ENCODE results near the gene LMF1. TPM values are rescaled to one million over a fixed set of nuclear protein-coding genes. Genes with fewer than 3 reads are reported as not detected.

Gene LMF1
- total RNA-seq, 1 donor from 2014 or later: 26.0 TPM

DNA sequence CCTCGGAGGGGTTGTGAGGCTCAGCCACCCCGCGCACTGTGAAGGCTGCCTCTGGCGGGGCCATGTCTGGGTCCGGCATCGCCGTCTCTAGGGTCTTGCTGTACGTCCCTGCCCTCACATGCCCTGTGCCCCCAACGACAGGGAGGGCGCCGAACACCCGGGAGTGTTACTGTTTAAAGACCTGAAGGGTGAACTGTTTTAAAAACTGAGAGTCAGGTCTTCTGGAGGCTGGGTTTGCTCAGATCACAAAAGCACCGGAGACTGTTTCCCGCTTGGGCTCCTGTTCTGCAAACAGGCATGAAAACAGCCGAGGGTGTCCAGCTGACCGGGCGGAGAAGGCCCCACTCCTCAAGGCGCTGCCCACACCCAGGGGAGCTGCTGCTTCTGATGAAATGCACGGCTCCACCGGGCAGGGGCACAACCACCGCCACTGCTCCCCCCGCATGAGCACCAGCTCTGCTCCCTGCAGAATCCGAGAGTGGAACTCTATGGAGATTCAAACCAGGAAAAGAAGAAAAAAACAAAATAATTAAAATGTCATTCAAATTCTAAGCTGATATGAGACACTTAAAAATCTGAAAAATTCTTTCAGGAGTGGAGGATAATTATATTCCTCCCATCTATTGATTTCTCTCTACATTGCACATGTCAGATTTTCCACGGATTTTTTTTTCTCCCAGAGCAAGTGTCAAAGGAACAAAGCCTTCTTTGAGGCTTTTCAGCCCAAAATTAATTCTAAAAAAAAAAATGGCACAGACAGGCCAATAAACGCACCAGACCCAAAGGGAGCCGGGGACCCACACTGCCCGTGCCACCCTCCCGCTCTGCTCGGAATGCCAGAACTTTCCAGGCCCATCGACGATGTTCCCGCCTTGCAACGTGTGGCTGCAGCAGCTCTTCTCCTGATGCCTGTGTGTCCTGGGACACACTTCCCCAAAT lies 74.3 kb downstream of the LMF1 start:
- H3K27ac ChIP-seq: no peak overlapping the region
- H3K4me1 ChIP-seq: no peaks in the 10 kb centered on the region
- H3K4me3 ChIP-seq: no peak overlapping the region
- intact Hi-C loops (cut with DNase I): no loop called here
- no peaks in the 10 kb centered on the region for H3K9me3 ChIP-seq
- H3K36me3 ChIP-seq: peaks cover 0 to 15% of the 10 kb centered on the region in 2 donors
- no peak for DNase-seq (ENCODE audit: extremely low spot score in 2 of 2)
- H3K27me3 ChIP-seq: no peaks in the 10 kb centered on the region
- TF ChIP-seq CTCF (IDR thresholded peaks at IDR 0.05): no peak
- no peak for TF ChIP-seq POLR2AphosphoS5 (IDR thresholded peaks at IDR 0.05; ENCODE audit: insufficient read depth in 1 of 2, low read depth in 1 of 2)
- no peak for TF ChIP-seq POLR2A (IDR thresholded peaks at IDR 0.05)

DNA sequence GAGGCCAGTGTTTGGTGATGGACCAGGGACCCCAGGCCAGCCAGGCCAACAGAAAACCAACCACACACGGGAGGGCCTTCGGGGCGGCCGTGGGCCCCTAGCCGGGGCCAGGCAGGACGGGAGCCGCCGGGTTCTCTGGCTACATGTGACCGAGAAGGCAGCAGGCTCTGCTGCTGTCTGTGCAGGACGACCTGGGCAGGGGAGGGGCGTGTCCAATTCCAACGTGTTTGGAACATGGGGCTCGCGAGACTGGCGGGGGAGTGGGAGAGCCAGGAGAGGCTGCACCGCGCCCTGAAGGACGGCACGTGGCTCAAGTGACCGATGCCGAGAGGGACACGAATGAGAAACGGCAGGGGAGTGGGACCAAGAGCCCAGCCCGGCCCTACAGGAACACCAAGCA lies 75.4 kb downstream of the LMF1 start:
- intact Hi-C loops (cut with DNase I): no loop called here
- H3K4me1 ChIP-seq: no peaks in the 10 kb centered on the region
- no peaks in the 10 kb centered on the region for H3K27me3 ChIP-seq
- peaks cover 0 to 19% of the 10 kb centered on the region in 2 donors for H3K36me3 ChIP-seq
- no peak overlapping the region for H3K27ac ChIP-seq
- DNase-seq (ENCODE audit: extremely low spot score in 2 of 2): no peak
- no peak for TF ChIP-seq POLR2A (IDR thresholded peaks at IDR 0.05)
- H3K9me3 ChIP-seq: no peaks in the 10 kb centered on the region
- no peak overlapping the region for H3K4me3 ChIP-seq

GRCh38 chr16:894841-895240 lies 75.9 kb downstream of the LMF1 start:
- H3K27ac ChIP-seq: no peak overlapping the region
- peaks cover 0 to 19% of the 10 kb centered on the region in 2 donors for H3K36me3 ChIP-seq
- TF ChIP-seq CTCF (IDR thresholded peaks at IDR 0.05): no peak
- no peak for TF ChIP-seq POLR2AphosphoS5 (IDR thresholded peaks at IDR 0.05; ENCODE audit: insufficient read depth in 1 of 2, low read depth in 1 of 2)
- no peak for TF ChIP-seq POLR2A (IDR thresholded peaks at IDR 0.05)
- intact Hi-C loops (cut with DNase I): no loop called here
- H3K27me3 ChIP-seq: no peaks in the 10 kb centered on the region
- H3K9me3 ChIP-seq: no peaks in the 10 kb centered on the region
- no peaks in the 10 kb centered on the region for H3K4me1 ChIP-seq
- DNase-seq (ENCODE audit: extremely low spot score in 2 of 2): no peak
- H3K4me3 ChIP-seq: no peak overlapping the region

GRCh38 chr16:894136-894535 lies 76.6 kb downstream of the LMF1 start:
- Histone ChIP-seq H3K4me3 (no peak overlapping the region), H3K9me3 (no peaks in the 10 kb centered on the region), H3K27me3 (no peaks in the 10 kb centered on the region), H3K36me3 (peaks cover 0 to 19% of the 10 kb centered on the region in 2 donors), H3K4me1 (no peaks in the 10 kb centered on the region), H3K27ac (no peak overlapping the region)
- TF ChIP-seq POLR2A (IDR thresholded peaks at IDR 0.05) (no peak), CTCF (IDR thresholded peaks at IDR 0.05) (no peak), POLR2AphosphoS5 (IDR thresholded peaks at IDR 0.05; ENCODE audit: insufficient read depth in 1 of 2, low read depth in 1 of 2) (no peak)
- intact Hi-C loops (cut with DNase I): no loop called here
- DNase-seq (ENCODE audit: extremely low spot score in 2 of 2): no peak

GRCh38 chr16:893360-893759 lies 77.4 kb downstream of the LMF1 start:
- Histone ChIP-seq H3K4me1 (no peaks in the 10 kb centered on the region), H3K27ac (no peak overlapping the region), H3K27me3 (no peaks in the 10 kb centered on the region), H3K36me3 (peaks cover 0 to 19% of the 10 kb centered on the region in 2 donors), H3K4me3 (no peak overlapping the region), H3K9me3 (no peaks in the 10 kb centered on the region)
- no peak for TF ChIP-seq CTCF (IDR thresholded peaks at IDR 0.05)
- TF ChIP-seq POLR2A (IDR thresholded peaks at IDR 0.05): no peak
- TF ChIP-seq POLR2AphosphoS5 (IDR thresholded peaks at IDR 0.05; ENCODE audit: insufficient read depth in 1 of 2, low read depth in 1 of 2): no peak
- no peak for DNase-seq (ENCODE audit: extremely low spot score in 2 of 2)
- intact Hi-C loops (cut with DNase I): no loop called here

All from vagina (tissue), 2 donors.